Omental fat pad (tissue), 4 donors: ENCODE data around the gene SHFL. TPM values are rescaled to one million over a fixed set of nuclear protein-coding genes. Genes with fewer than 3 reads are reported as not detected.

Experiments used
- ATAC-seq: fragments of 150-250 bp; one replicate; pipeline ENCODE4 v1.9.1; 2016; ENCODE audit warnings: mild to moderate bottlenecking, moderate library complexity; ENCODE audit not compliant: low FRiP score
- DNase-seq: peaks from one replicate; pipeline ENCODE4 v3.0.0-alpha.2; 2019; ENCODE audit warnings: low spot score
- total RNA-seq, 4 donors: library from RNA; depleted of rRNA; stranded (reverse); fragments of >200 nt; gene quantifications; one replicate each; pipeline ENCODE4 v1.1.0, GENCODE V29; 2016
- TF ChIP-seq, protein P1 (sequence below), 3 donors: fragments of 450-650 bp; IDR thresholded peaks; one replicate each; pipeline ENCODE4 v1.5.1; 2016 to 2017; ENCODE audit warnings: antibody characterized with exemption in 3 of 3, mild to moderate bottlenecking in 3 of 3, moderate library complexity in 2 of 3

SHFL gene
- total RNA-seq, 4 donors from 2014 or later: 20.7 to 36.7 (median 27.7) TPM

DNA sequence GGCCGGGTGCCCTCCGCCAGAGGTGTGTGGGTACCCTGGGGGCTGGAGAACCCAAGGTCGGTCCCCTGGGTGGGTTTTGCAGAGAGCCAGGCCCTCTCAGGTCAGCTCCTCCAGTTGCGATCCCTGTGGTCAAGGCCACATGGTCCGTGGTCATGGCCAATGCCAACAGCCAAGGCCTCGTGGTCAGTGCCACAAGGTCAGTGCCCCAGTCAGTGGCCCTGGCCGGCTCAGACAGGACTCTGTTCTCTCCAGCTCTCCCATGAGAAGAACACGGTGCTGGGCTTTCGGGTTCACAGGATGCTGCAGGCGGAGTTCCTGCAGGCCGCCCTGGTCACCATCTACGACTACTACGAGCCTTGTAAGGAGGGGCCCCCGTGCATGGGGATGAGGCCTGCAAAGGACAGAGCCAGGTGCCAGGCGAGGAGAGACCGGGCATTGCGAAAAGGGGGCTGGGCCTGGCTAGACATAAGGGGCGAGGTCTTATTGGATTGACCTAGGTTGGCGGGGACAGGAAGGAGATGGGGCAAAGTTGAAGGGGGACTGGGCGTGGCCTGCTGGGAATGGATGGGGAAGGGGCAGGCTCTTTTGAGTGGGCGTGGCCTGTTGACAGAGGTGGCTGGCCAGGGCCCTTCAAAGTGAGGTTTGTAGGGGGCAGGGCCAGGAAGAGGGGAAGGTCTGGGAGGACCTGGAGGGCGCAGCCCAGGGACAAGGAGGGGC is 15.2 kb upstream of the SHFL start:
- peak; percentile 16 for ATAC-seq
- TF ChIP-seq, protein P1, sequence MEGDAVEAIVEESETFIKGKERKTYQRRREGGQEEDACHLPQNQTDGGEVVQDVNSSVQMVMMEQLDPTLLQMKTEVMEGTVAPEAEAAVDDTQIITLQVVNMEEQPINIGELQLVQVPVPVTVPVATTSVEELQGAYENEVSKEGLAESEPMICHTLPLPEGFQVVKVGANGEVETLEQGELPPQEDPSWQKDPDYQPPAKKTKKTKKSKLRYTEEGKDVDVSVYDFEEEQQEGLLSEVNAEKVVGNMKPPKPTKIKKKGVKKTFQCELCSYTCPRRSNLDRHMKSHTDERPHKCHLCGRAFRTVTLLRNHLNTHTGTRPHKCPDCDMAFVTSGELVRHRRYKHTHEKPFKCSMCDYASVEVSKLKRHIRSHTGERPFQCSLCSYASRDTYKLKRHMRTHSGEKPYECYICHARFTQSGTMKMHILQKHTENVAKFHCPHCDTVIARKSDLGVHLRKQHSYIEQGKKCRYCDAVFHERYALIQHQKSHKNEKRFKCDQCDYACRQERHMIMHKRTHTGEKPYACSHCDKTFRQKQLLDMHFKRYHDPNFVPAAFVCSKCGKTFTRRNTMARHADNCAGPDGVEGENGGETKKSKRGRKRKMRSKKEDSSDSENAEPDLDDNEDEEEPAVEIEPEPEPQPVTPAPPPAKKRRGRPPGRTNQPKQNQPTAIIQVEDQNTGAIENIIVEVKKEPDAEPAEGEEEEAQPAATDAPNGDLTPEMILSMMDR (IDR thresholded peaks at IDR 0.05): no peak
- no peak for DNase-seq

DNA sequence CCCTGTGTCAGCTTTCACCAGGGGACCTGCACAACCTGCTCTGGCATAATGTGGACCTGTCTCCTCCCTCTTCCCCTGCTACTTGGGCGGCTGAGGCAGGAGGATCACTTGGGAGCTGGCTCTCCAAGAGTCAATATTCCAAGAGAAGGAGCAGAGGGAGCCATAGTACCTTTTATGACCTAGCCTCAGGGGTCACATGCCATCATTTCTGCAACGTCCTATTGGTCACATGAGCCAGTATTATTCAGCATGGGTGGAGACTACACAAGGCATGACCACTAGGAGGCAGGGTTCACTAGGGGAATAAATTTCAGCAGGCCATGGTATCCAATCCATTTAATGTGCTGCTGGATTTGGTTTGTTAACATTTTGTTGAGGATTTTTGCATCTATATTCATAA is 12.0 kb upstream of the SHFL start:
- no peak for ATAC-seq

DNA sequence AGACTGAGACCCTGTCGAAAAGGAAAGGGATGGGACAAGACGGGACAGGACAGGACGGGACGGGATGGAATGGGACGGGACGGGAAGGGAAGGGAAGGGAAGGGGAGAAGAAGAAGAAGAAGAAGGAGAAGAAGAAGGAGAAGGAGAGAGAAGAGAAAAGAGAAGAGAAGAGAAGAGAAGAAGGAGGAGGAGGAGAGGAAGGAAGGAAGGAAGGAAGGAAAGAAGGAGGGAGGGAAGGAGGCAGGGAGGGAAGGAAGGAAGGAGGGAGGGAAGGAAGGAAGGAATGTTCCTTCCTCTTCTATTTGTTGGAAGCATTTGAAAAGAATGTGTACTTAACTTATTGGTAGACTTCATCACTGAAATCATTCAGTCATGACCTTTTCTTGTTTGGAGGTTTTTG is 9.6 kb upstream of the SHFL start:
- ATAC-seq (no peak), DNase-seq (no peak)
- TF ChIP-seq, protein P1 (IDR thresholded peaks at IDR 0.05): no peak

More for the DNA sequence above, 12.0 kb upstream of the SHFL start:
- DNase-seq: no peak
- TF ChIP-seq, protein P1 (IDR thresholded peaks at IDR 0.05): no peak

DNA sequence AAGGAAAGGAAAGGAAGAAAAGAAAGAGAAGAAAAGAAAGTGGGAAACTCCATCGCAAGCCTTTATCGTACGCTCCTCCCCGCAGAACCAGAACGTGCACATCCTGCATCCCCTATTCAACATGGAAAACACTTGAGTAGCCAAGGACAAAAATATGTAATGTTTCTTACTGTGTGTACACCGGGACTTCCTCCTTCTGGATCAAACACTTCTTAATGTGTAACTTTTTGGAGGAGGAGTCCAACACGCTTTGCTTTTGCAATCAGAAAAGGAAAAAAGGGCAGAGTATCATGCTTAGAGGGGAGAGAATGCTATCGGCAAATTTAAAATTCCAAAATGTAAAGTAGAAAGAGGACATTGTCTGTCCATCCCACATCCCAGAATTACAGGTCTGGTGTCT is 7.8 kb upstream of the SHFL start:
- TF ChIP-seq, protein P1 (IDR thresholded peaks at IDR 0.05): no peak
- DNase-seq (no peak), ATAC-seq (no peak)

DNA sequence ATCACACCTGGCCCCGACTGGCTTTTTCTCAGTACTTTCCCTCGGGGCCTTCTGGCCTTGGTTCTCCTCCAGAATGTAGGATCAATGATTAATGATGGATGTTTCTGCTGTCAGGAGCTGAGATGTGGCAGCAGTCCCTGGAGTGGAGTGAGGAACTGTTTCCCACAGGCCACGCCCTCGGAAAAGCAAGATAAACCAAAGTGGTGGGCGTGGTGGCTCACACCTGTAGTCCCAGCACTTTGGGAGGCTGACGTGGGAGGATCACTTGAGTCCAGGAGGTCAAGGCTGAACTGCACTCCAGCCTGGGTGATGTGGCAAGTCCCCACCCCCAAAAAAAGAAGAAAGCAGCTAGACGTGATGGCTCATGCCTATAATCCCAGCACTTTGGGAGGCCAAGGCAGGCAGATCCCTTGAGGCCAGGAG is 7.1 kb upstream of the SHFL start:
- no peak for DNase-seq
- no peak for ATAC-seq
- TF ChIP-seq, protein P1 (IDR thresholded peaks at IDR 0.05): no peak

DNA sequence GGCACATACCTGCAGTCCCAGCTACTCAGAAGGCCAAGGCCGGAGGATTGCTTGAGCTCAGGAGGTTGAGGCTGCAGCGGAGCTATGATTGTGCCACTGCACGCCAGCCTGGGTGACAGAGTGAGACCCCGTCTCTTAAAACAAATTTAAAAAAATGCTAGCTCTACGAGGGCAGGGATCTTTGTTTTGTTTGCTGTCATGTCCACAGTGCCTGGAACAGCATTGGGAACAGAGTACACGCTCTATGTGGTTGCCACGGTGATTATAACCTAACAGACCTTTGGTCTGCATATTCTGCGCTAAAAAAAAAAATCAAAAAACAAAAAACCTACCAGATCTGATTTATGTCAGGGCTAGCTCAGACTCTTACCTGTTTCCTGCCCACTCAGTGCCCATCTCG is 2.2 kb upstream of the SHFL start:
- DNase-seq: no peak
- TF ChIP-seq, protein P1 (IDR thresholded peaks at IDR 0.05): no peak
- ATAC-seq: no peak

DNA sequence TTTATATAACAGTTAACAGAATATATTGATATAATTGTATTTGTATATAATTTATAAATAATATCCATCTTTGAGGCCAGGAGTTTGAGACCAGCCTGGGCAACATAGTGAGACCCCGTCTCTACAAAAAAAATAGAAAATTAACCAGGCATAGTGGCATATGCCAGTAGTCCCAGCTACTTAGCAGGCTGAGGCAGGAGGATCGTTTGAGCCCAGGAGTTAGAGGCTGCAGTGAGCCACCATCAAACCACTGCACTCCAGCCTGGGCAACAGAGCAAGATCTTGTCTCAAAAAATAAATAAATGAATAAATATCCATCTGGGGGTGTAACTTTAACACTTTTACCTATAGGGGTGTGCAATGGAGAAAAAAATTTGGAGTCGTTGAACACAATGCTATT is 1.3 kb upstream of the SHFL start:
- ATAC-seq: no peak

More for the DNA sequence above, 1.3 kb upstream of the SHFL start:
- TF ChIP-seq, protein P1 (IDR thresholded peaks at IDR 0.05): no peak
- no peak for DNase-seq
